H9 (cell line): Measurements from ENCODE around the gene OPALIN. TPM values are rescaled to one million over a fixed set of nuclear protein-coding genes. Genes with fewer than 3 reads are reported as not detected.
A peak's percentile ranks its signal among the peaks of the same experiment; 100 is the strongest.

Experiments used
- DNase-seq: peaks from one replicate; pipeline ENCODE4 v3.0.0-alpha.2; 2017
- H2AFZ ChIP-seq: one replicate; pipeline ENCODE4 v1.6.1; 2013; ENCODE audit warnings: mild to moderate bottlenecking, low read length, control low read depth, moderate library complexity
- H2AK5ac ChIP-seq: 2 replicates; pipeline ENCODE4 v1.6.1; 2013; ENCODE audit warnings: low read length, control low read depth, mixed read lengths; ENCODE audit not compliant: insufficient read length
- H2BK120ac ChIP-seq: one replicate; pipeline ENCODE4 v1.6.1; 2013; ENCODE audit warnings: low read depth, mild to moderate bottlenecking, low read length, control low read depth, inconsistent platforms; ENCODE audit not compliant: poor library complexity, severe bottlenecking
- H2BK12ac ChIP-seq: 2 replicates; pipeline ENCODE4 v1.6.1; 2013; ENCODE audit warnings: low read length, control low read depth, mixed read lengths, low read depth; ENCODE audit not compliant: insufficient read length
- H2BK15ac ChIP-seq: 2 replicates; pipeline ENCODE4 v1.6.1; 2013; ENCODE audit warnings: low read depth, low read length, control low read depth
- H2BK20ac ChIP-seq: one replicate; pipeline ENCODE4 v1.6.1; 2013; ENCODE audit warnings: low read depth, mild to moderate bottlenecking, low read length, control low read depth, inconsistent platforms; ENCODE audit not compliant: poor library complexity, severe bottlenecking
- H2BK5ac ChIP-seq: 2 replicates; pipeline ENCODE4 v1.6.1; 2013; ENCODE audit warnings: low read length, control low read depth, mixed read lengths; ENCODE audit not compliant: insufficient read length
- H3K14ac ChIP-seq: 2 replicates; pipeline ENCODE4 v1.6.1; 2013; ENCODE audit warnings: low read length, control low read depth; ENCODE audit not compliant: insufficient read depth
- H3K18ac ChIP-seq: 2 replicates; pipeline ENCODE4 v1.6.1; 2013; ENCODE audit warnings: low read depth, mild to moderate bottlenecking, mixed read lengths, low read length, control low read depth; ENCODE audit not compliant: insufficient read length
- H3K23ac ChIP-seq: 2 replicates; pipeline ENCODE4 v1.6.1; 2013; ENCODE audit warnings: low read length, control low read depth, mixed read lengths, low read depth; ENCODE audit not compliant: insufficient read length
- H3K23me2 ChIP-seq: 2 replicates; pipeline ENCODE4 v1.6.1; 2013; ENCODE audit warnings: low read depth, mild to moderate bottlenecking, mixed read lengths, low read length, control low read depth; ENCODE audit not compliant: insufficient read length, poor library complexity, severe bottlenecking
- H3K27ac ChIP-seq: 2 replicates; pipeline ENCODE4 v1.5.1; 2013; ENCODE audit warnings: low read length, control low read depth, mixed read lengths, low read depth; ENCODE audit not compliant: insufficient read length
- H3K27me3 ChIP-seq: 2 replicates; pipeline ENCODE4 v1.6.1; 2013; ENCODE audit warnings: low read length, control low read depth, inconsistent platforms; ENCODE audit not compliant: insufficient read depth
- H3K4ac ChIP-seq: 2 replicates; pipeline ENCODE4 v1.6.1; 2013; ENCODE audit warnings: low read depth, mild to moderate bottlenecking, control low read depth, inconsistent platforms, low read length, moderate library complexity
- H3K4me1 ChIP-seq: 2 replicates; pipeline ENCODE4 v1.6.1; 2013; ENCODE audit warnings: low read length, control low read depth, inconsistent platforms; ENCODE audit not compliant: insufficient read depth
- H3K4me2 ChIP-seq: 2 replicates; pipeline ENCODE4 v1.6.1; 2013; ENCODE audit warnings: low read length, control low read depth, mixed read lengths; ENCODE audit not compliant: insufficient read length, insufficient read depth
- H3K56ac ChIP-seq: 2 replicates; pipeline ENCODE4 v1.6.1; 2013; ENCODE audit warnings: low read depth, mild to moderate bottlenecking, mixed read lengths, low read length, control low read depth; ENCODE audit not compliant: insufficient read length
- H3K79me1 ChIP-seq: 2 replicates; pipeline ENCODE4 v1.6.1; 2013; ENCODE audit warnings: low read depth, mild to moderate bottlenecking, moderate library complexity, low read length, control low read depth, inconsistent platforms; ENCODE audit not compliant: insufficient read depth, poor library complexity, severe bottlenecking
- H3K79me2 ChIP-seq: 2 replicates; pipeline ENCODE4 v1.6.1; 2013; ENCODE audit warnings: low read length, control low read depth, inconsistent platforms; ENCODE audit not compliant: insufficient read depth
- H3K9ac ChIP-seq: 2 replicates; pipeline ENCODE4 v1.6.1; 2013; ENCODE audit warnings: low read length, control low read depth, mixed read lengths; ENCODE audit not compliant: insufficient read length; ENCODE audit errors: extremely low read depth
- H3K9me3 ChIP-seq: one replicate; pipeline ENCODE4 v1.6.1; 2013; ENCODE audit warnings: low read depth, low read length, inconsistent platforms; ENCODE audit not compliant: control insufficient read depth
- H3T11ph ChIP-seq: one replicate; pipeline ENCODE4 v1.6.1; 2013; ENCODE audit warnings: mild to moderate bottlenecking, low read length, control low read depth, inconsistent platforms
- H4K20me1 ChIP-seq: one replicate; pipeline ENCODE4 v1.6.1; 2013; ENCODE audit not compliant: control insufficient read depth, insufficient read length, insufficient read depth
- H4K5ac ChIP-seq: 2 replicates; pipeline ENCODE4 v1.6.1; 2013; ENCODE audit warnings: low read depth, mild to moderate bottlenecking, mixed read lengths, low read length, control low read depth; ENCODE audit not compliant: insufficient read length
- H4K8ac ChIP-seq: replicated peaks from 2 replicates; pipeline ENCODE4 v1.6.1; 2013; ENCODE audit warnings: low read length, control low read depth, mixed read lengths, low read depth; ENCODE audit not compliant: insufficient read length
- H4K91ac ChIP-seq: 2 replicates; pipeline ENCODE4 v1.6.1; 2013; ENCODE audit warnings: low read depth, mild to moderate bottlenecking, moderate library complexity, mixed read lengths, low read length, control low read depth; ENCODE audit not compliant: insufficient read length
- H3K27ac Mint-ChIP-seq, 3 experiments: 2 replicates in 2 of 3; 3 replicates in 1 of 3; pipeline ENCODE4 v1.8.0; 2020 to 2021; ENCODE audit warnings: mixed read lengths in 3 of 3, mild to moderate bottlenecking in 1 of 3, moderate library complexity in 1 of 3
- H3K27me3 Mint-ChIP-seq: 2 replicates; pipeline ENCODE4 v1.8.0; 2021; ENCODE audit warnings: low read depth, mild to moderate bottlenecking, moderate library complexity, mixed read lengths
- H3K36me3 Mint-ChIP-seq, 3 experiments: 2 replicates in 2 of 3; 3 replicates in 1 of 3; pipeline ENCODE4 v1.8.0; 2020 to 2021; ENCODE audit warnings: low read depth in 3 of 3, mixed read lengths in 3 of 3; ENCODE audit not compliant: insufficient read depth in 1 of 3
- H3K4me1 Mint-ChIP-seq, 2 experiments: 2 replicates each; pipeline ENCODE4 v1.8.0; 2020; ENCODE audit warnings: mixed read lengths in 2 of 2
- H3K4me3 Mint-ChIP-seq, 2 experiments: 2 replicates in 1 of 2; 3 replicates in 1 of 2; pipeline ENCODE4 v1.8.0; 2020 to 2021; ENCODE audit warnings: mild to moderate bottlenecking in 2 of 2, mixed read lengths in 2 of 2, moderate library complexity in 1 of 2
- H3K9me3 Mint-ChIP-seq, 2 experiments: 2 replicates in 1 of 2; 3 replicates in 1 of 2; pipeline ENCODE4 v1.8.0; 2020; ENCODE audit warnings: mild to moderate bottlenecking in 2 of 2, mixed read lengths in 2 of 2, moderate library complexity in 1 of 2
- CTCF ChIP-seq: fragments of 200-600 bp; sonication (generic); conservative IDR thresholded peaks from 3 replicates; pipeline ENCODE4 v1.8.0; 2021; ENCODE audit warnings: antibody characterized with exemption, mild to moderate bottlenecking
- WGBS: extraction: QIAGEN DNeasy Blood & Tissue Kit; methylation state at CpG from one replicate; pipeline ENCODE4 v1.1.7; 2013; ENCODE audit warnings: missing lambda C conversion rate, low lambda C conversion rate, mixed read lengths; ENCODE audit not compliant: insufficient read length; ENCODE audit errors: extremely low coverage; 5-methylcytosine and 5-hydroxymethylcytosine counted together
- total RNA-seq: library from RNA; stranded (reverse); gene quantifications from 2 replicates; pipeline ENCODE4 v1.2.1, GENCODE V29; 2021

OPALIN gene
- total RNA-seq, 1 experiment from 2014 or later, result not detected

GRCh38 chr10:96401036-96401435 lies 42.2 kb upstream of the OPALIN start:
- no peak overlapping the region for H4K5ac ChIP-seq
- H3K79me2 ChIP-seq, result no peaks in the 10 kb centered on the region
- H3K9me3 ChIP-seq, result no peaks in the 10 kb centered on the region
- no peak overlapping the region for H3K14ac ChIP-seq
- H3K9ac ChIP-seq, result no peak overlapping the region
- no peak overlapping the region for H2BK120ac ChIP-seq
- no peak overlapping the region for H3T11ph ChIP-seq
- no peak overlapping the region for H2BK12ac ChIP-seq
- no peak overlapping the region for H2BK20ac ChIP-seq
- Mint-ChIP-seq H3K9me3 (no peaks in the 10 kb centered on the region), H3K36me3 (no peaks in the 10 kb centered on the region; a peak in 1 of 7 replicates), H3K27me3 (peaks cover 13% of the 10 kb centered on the region), H3K27ac (peak overlapping the region in 1 of 3 experiments; percentile 56; a peak in 1 of 7 replicates), H3K4me3 (no peak overlapping the region), H3K4me1 (peaks cover 18 to 22% of the 10 kb centered on the region in 2 experiments)
- no peaks in the 10 kb centered on the region for H3K4me1 ChIP-seq
- no peaks in the 10 kb centered on the region for H3K27me3 ChIP-seq
- WGBS, result no CpG with 5 or more reads among the region's 7 CpGs
- H4K8ac ChIP-seq, result no peak overlapping the region
- no peak for TF ChIP-seq CTCF
- H3K18ac ChIP-seq, result no peak overlapping the region
- H3K4me2 ChIP-seq, result no peak overlapping the region
- H2AFZ ChIP-seq, result no peak overlapping the region
- H4K20me1 ChIP-seq, result no peaks in the 10 kb centered on the region
- H3K23ac ChIP-seq, result no peak overlapping the region
- H3K27ac ChIP-seq, result no peak overlapping the region
- H3K79me1 ChIP-seq, result no peaks in the 10 kb centered on the region
- no peak overlapping the region for H2AK5ac ChIP-seq
- no peak overlapping the region for H2BK15ac ChIP-seq
- H2BK5ac ChIP-seq, result no peak overlapping the region
- DNase-seq, result no peak
- H3K56ac ChIP-seq, result no peak overlapping the region
- H4K91ac ChIP-seq, result no peak overlapping the region
- H3K4ac ChIP-seq, result no peak overlapping the region
- no peaks in the 10 kb centered on the region for H3K23me2 ChIP-seq
